ENCODE measurements around the gene CNRIP1.

The CNRIP1 gene

GRCh38 chr2:68294913-68295312 is 24.8 kb downstream of the CNRIP1 start (continued):
- TF ChIP-seq PATZ1 (CRISPR knock-in tag; IDR thresholded peaks at IDR 0.05; ENCODE audit: borderline replicate concordance) (no peak), ZC3H10 (CRISPR knock-in tag; IDR thresholded peaks at IDR 0.05) (no peak)

GRCh38 chr2:68294187-68294586 is 25.6 kb downstream of the CNRIP1 start:
- no peak for TF ChIP-seq ZFP3 (CRISPR knock-in tag; IDR thresholded peaks at IDR 0.05)
- TF ChIP-seq ESRRG (CRISPR knock-in tag; IDR thresholded peaks at IDR 0.05), result no peak
- TF ChIP-seq ZC3H10 (CRISPR knock-in tag; IDR thresholded peaks at IDR 0.05), result no peak
- TF ChIP-seq ZNF8 (CRISPR knock-in tag; IDR thresholded peaks at IDR 0.05), result no peak
- ATAC-seq, result no peak

- no peak for TF ChIP-seq ZC3H10 (CRISPR knock-in tag; IDR thresholded peaks at IDR 0.05)
- TF ChIP-seq TSHZ2 (CRISPR knock-in tag; IDR thresholded peaks at IDR 0.05), result no peak
- TF ChIP-seq TCF4 (CRISPR knock-in tag; IDR thresholded peaks at IDR 0.05; ENCODE audit: borderline replicate concordance), result no peak
- TF ChIP-seq ZFP30 (CRISPR knock-in tag; IDR thresholded peaks at IDR 0.05), result no peak
- TF ChIP-seq OSR1 (CRISPR knock-in tag; IDR thresholded peaks at IDR 0.05), result no peak
- no peak for TF ChIP-seq ZNF8 (CRISPR knock-in tag; IDR thresholded peaks at IDR 0.05)
- TF ChIP-seq SNAI2 (CRISPR knock-in tag; IDR thresholded peaks at IDR 0.05), result no peak
- no peak for TF ChIP-seq ESRRG (CRISPR knock-in tag; IDR thresholded peaks at IDR 0.05)
- TF ChIP-seq CREB5 (CRISPR knock-in tag; IDR thresholded peaks at IDR 0.05; ENCODE audit: low read depth), result no peak
- TF ChIP-seq PPARA (CRISPR knock-in tag; IDR thresholded peaks at IDR 0.05; ENCODE audit: borderline replicate concordance), result no peak
- ATAC-seq, result no peak
Measured at GRCh38 chr2:68293755-68294154, 26.0 kb downstream of the CNRIP1 start.

- no peak for ATAC-seq
- TF ChIP-seq TCF4 (CRISPR knock-in tag; IDR thresholded peaks at IDR 0.05; ENCODE audit: borderline replicate concordance) (no peak), SNAI2 (CRISPR knock-in tag; IDR thresholded peaks at IDR 0.05) (no peak), ISL1 (CRISPR knock-in tag; IDR thresholded peaks at IDR 0.05) (no peak), ESRRG (CRISPR knock-in tag; IDR thresholded peaks at IDR 0.05) (no peak), OSR1 (CRISPR knock-in tag; IDR thresholded peaks at IDR 0.05) (no peak), ZNF565 (CRISPR knock-in tag; conservative IDR thresholded peaks at IDR 0.05; ENCODE audit: low read depth) (no peak)
Measured at GRCh38 chr2:68293024-68293423, 26.7 kb downstream of the CNRIP1 start.

- no peak for TF ChIP-seq ZNF8 (CRISPR knock-in tag; IDR thresholded peaks at IDR 0.05)
- peak; percentile 81 for ATAC-seq
Measured at GRCh38 chr2:68292108-68292710, 27.5 kb downstream of the CNRIP1 start.

GRCh38 chr2:68291314-68291713 is 28.4 kb downstream of the CNRIP1 start:
- TF ChIP-seq PPARA (CRISPR knock-in tag; IDR thresholded peaks at IDR 0.05; ENCODE audit: borderline replicate concordance) (no peak), ESRRG (CRISPR knock-in tag; IDR thresholded peaks at IDR 0.05) (no peak), BACH2 (CRISPR knock-in tag; IDR thresholded peaks at IDR 0.05; ENCODE audit: borderline replicate concordance) (no peak), ZFP3 (CRISPR knock-in tag; IDR thresholded peaks at IDR 0.05) (no peak), ZNF70 (CRISPR knock-in tag; IDR thresholded peaks at IDR 0.05) (no peak), CSRNP3 (CRISPR knock-in tag; IDR thresholded peaks at IDR 0.05) (no peak), TCF4 (CRISPR knock-in tag; IDR thresholded peaks at IDR 0.05; ENCODE audit: borderline replicate concordance) (no peak), ZFP30 (CRISPR knock-in tag; IDR thresholded peaks at IDR 0.05) (no peak), ZNF565 (CRISPR knock-in tag; conservative IDR thresholded peaks at IDR 0.05; ENCODE audit: low read depth) (no peak), RARB (CRISPR knock-in tag; IDR thresholded peaks at IDR 0.05) (no peak), ARNTL (CRISPR knock-in tag; IDR thresholded peaks at IDR 0.05; ENCODE audit: borderline replicate concordance, low read depth) (no peak)
- no peak for ATAC-seq
